HepG2 (cell line): Measurements from ENCODE around the gene SLC23A2. TPM values are rescaled to one million over a fixed set of nuclear protein-coding genes. Genes with fewer than 3 reads are reported as not detected.
"Not testable (repeated sequence)": the region's sequence is repeated elsewhere in the genome, so short reads cannot be mapped to it uniquely, and the experiment has no call there.

Experiments
- ATAC-seq: fragments of 200-7000 bp; cut with Tn5 transposase; 3 replicates; pipeline ENCODE4 v1.9.1; 2020; ENCODE audit warnings: mild to moderate bottlenecking, moderate library complexity
- BruUV-seq: library from RNA; stranded (reverse); fragments of 400-500 nt; replicated peaks from 2 replicates; lab custom pipeline; 2021; lab: Mats Ljungman, UMichigan
- CTCF ChIA-PET: fragments of 300-600 bp; formaldehyde crosslinking; extraction: SDS; loops from one replicate; lab custom pipeline; 2021; ENCODE audit warnings: low total read pairs, inconsistent platforms, low intra/inter-chr PET ratio; lab: Yijun Ruan, JAX
- POLR2A ChIA-PET: fragments of 350-600 bp; sonication (Branson Sonifier 250); formaldehyde crosslinking; loops from one replicate; lab custom pipeline; 2020; ENCODE audit warnings: antibody characterized with exemption, inconsistent platforms; lab: Yijun Ruan, JAX
- DNase-seq: peaks from one replicate; pipeline ENCODE4 v3.0.0-alpha.2; 2015; ENCODE audit warnings: low spot score
- FAIRE-seq: peaks from 3 replicates; lab custom pipeline; 2011; peaks lifted over from hg19 to GRCh38; lab: Jason Lieb, UNC
- H2AFZ ChIP-seq: one replicate; pipeline ENCODE4 v1.6.1; 2011; ENCODE audit warnings: low read length, inconsistent platforms
- H3K27ac ChIP-seq: fragments of 300-600 bp; 3 replicates; pipeline ENCODE4 v1.8.0; 2011; ENCODE audit warnings: mixed run types, mild to moderate bottlenecking, mixed read lengths, low read length, inconsistent platforms; ENCODE audit not compliant: insufficient read depth; ENCODE audit errors: extremely low read length
- H3K27me3 ChIP-seq, 2 experiments: fragments of 200-600 bp in 1 of 2; 2 replicates in 1 of 2; 3 replicates in 1 of 2; pipeline versions ENCODE4 v1.6.0 to v1.8.0; 2011; ENCODE audit warnings: low read length in 2 of 2, mild to moderate bottlenecking in 2 of 2, moderate library complexity in 2 of 2, inconsistent platforms in 1 of 2; ENCODE audit not compliant: insufficient read depth in 2 of 2, control insufficient read depth in 1 of 2
- H3K36me3 ChIP-seq, 2 experiments: fragments of 200-600 bp in 1 of 2; replicated peaks in 1 of 2; 2 replicates in 1 of 2; 3 replicates in 1 of 2; pipeline versions ENCODE4 v1.5.1 to v1.8.0; 2011; ENCODE audit warnings: low read length in 2 of 2, inconsistent platforms in 1 of 2; ENCODE audit not compliant: insufficient read depth in 2 of 2, control insufficient read depth in 1 of 2
- H3K4me1 ChIP-seq: 2 replicates; pipeline ENCODE4 v1.5.1; 2012; ENCODE audit warnings: low read length, inconsistent platforms; ENCODE audit not compliant: insufficient read depth
- H3K4me2 ChIP-seq: 2 replicates; pipeline ENCODE4 v1.6.0; 2011; ENCODE audit warnings: low read depth, low read length, inconsistent platforms
- H3K4me3 ChIP-seq, 3 experiments: fragments of 200-600 bp in 1 of 3; sonication (generic), shearing (Covaris generic) in 1 of 3; replicated peaks in 1 of 3; 2 replicates each; pipeline ENCODE4 v1.5.1; 2011 to 2016; ENCODE audit warnings: low read length in 3 of 3, inconsistent platforms in 2 of 3, low read depth in 2 of 3, mild to moderate bottlenecking in 2 of 3, control low read depth in 1 of 3, mixed read lengths in 1 of 3; ENCODE audit not compliant: insufficient read depth in 1 of 3
- H3K79me2 ChIP-seq: one replicate; pipeline ENCODE4 v1.6.1; 2011; ENCODE audit warnings: low read length, inconsistent platforms; ENCODE audit not compliant: insufficient read depth
- H3K9ac ChIP-seq: 2 replicates; pipeline ENCODE4 v1.6.0; 2011; ENCODE audit warnings: mild to moderate bottlenecking, low read depth, low read length, inconsistent platforms; ENCODE audit not compliant: insufficient read depth
- H3K9me3 ChIP-seq: 2 replicates; pipeline ENCODE4 v1.5.1; 2012; ENCODE audit warnings: mild to moderate bottlenecking, low read length
- H4K20me1 ChIP-seq: 2 replicates; pipeline ENCODE4 v1.6.0; 2011; ENCODE audit warnings: inconsistent platforms, mild to moderate bottlenecking, low read length, moderate library complexity; ENCODE audit not compliant: insufficient read depth
- ELK4 ChIP-seq: sonication (generic); formaldehyde crosslinking; IDR thresholded peaks from 2 replicates; pipeline ENCODE4 v1.9.0; 2021; ENCODE audit warnings: missing genetic modification reagents, borderline replicate concordance
- IRF9 ChIP-seq: sonication (generic); formaldehyde crosslinking; IDR thresholded peaks from 2 replicates; pipeline ENCODE4 v1.8.0; 2022; ENCODE audit warnings: missing genetic modification reagents, mild to moderate bottlenecking, borderline replicate concordance
- PITX1 ChIP-seq: sonication (generic); formaldehyde crosslinking; IDR thresholded peaks from 2 replicates; pipeline ENCODE4 v1.5.1; 2020; ENCODE audit warnings: mild to moderate bottlenecking, missing genetic modification reagents
- PRPF4 ChIP-seq: fragments of 200-400 bp; formaldehyde crosslinking; IDR thresholded peaks from 2 replicates; pipeline ENCODE4 v1.6.1; 2016; ENCODE audit warnings: low read length, low read depth; ENCODE audit not compliant: poor library complexity, severe bottlenecking
- RAD21 ChIP-seq: fragments of 450-650 bp; formaldehyde crosslinking; IDR thresholded peaks from 2 replicates; pipeline ENCODE4 v1.5.0; 2020; ENCODE audit warnings: mild to moderate bottlenecking
- SMAD1 ChIP-seq: sonication (generic); formaldehyde crosslinking; IDR thresholded peaks from 2 replicates; pipeline ENCODE4 v1.4.0; 2020; ENCODE audit warnings: missing genetic modification reagents, low read depth, mild to moderate bottlenecking, borderline replicate concordance
- STAG1 ChIP-seq: sonication (generic); formaldehyde crosslinking; IDR thresholded peaks from 2 replicates; pipeline ENCODE4 v1.4.0; 2020; ENCODE audit warnings: missing genetic modification reagents
- THRA ChIP-seq: sonication (generic); formaldehyde crosslinking; IDR thresholded peaks from 2 replicates; pipeline ENCODE4 v1.4.0; 2020; ENCODE audit warnings: missing genetic modification reagents, borderline replicate concordance
- ZMYM3 ChIP-seq: sonication (generic); formaldehyde crosslinking; IDR thresholded peaks from 2 replicates; pipeline ENCODE4 v1.5.1; 2020; ENCODE audit warnings: mild to moderate bottlenecking, missing genetic modification reagents
- ZNF354B ChIP-seq: sonication (generic); formaldehyde crosslinking; IDR thresholded peaks from 2 replicates; pipeline ENCODE4 v1.8.0; 2022; ENCODE audit warnings: mild to moderate bottlenecking, missing genetic modification reagents
- ZNF367 ChIP-seq: sonication (generic); formaldehyde crosslinking; IDR thresholded peaks from 2 replicates; pipeline ENCODE4 v1.4.0; 2020; ENCODE audit warnings: missing genetic modification reagents, borderline replicate concordance
- ZNF761 ChIP-seq: sonication (generic); formaldehyde crosslinking; conservative IDR thresholded peaks from 2 replicates; pipeline ENCODE4 v1.4.0; 2020; ENCODE audit warnings: mild to moderate bottlenecking, missing genetic modification reagents
- ZNF770 ChIP-seq: sonication (generic); formaldehyde crosslinking; IDR thresholded peaks from 2 replicates; pipeline ENCODE4 v1.5.0; 2020; ENCODE audit warnings: mild to moderate bottlenecking, missing genetic modification reagents
- WGBS: methylation state at CpG from one replicate; pipeline ENCODE4 v1.1.6; 2017; ENCODE audit warnings: low lambda C conversion rate; 5-methylcytosine and 5-hydroxymethylcytosine counted together
- in situ Hi-C: cut with HindIII; loops from 2 replicates; pipeline ENCODE4 v1.10.0; 2017; ENCODE audit warnings: low pct_unique_long_range_greater_than_20kb; ENCODE audit not compliant: extremely low pct_ligation_motif_present
- intact Hi-C: fragments of 100-400 bp; cut with micrococcal nuclease; formaldehyde crosslinking; loops from one replicate; pipeline ENCODE4 v1.10.0; 2022; ENCODE audit not compliant: unreplicated experiment
- polyA plus RNA-seq, 8 experiments: library from polyadenylated mRNA; depleted of rRNA in 3 of 8; stranded (reverse) in 7 of 8; unstranded in 1 of 8; fragments of >200 nt; fragmentation: Illumina TruSeq in 4 of 8; extraction: Trizol in 4 of 8; gene quantifications; 2 replicates each; pipeline versions ENCODE4 v1.2.1 to v1.2.3, GENCODE V29; 2011 to 2016; ENCODE audit warnings: low read depth in 4 of 8, missing spikeins in 1 of 8, mixed read lengths in 1 of 8; ENCODE audit not compliant: insufficient read depth in 1 of 8
- total RNA-seq, 5 experiments: library from RNA; depleted of rRNA; stranded (reverse); fragments of >200 nt; fragmentation: Illumina TruSeq; extraction: Trizol; gene quantifications; 2 replicates each; pipeline ENCODE4 v1.2.3, GENCODE V29; 2016; ENCODE audit warnings: low read depth in 1 of 5

The SLC23A2 gene
- total and polyA plus RNA-seq, 2 of the 13 experiments (the other 11 are each of a cell fraction or from before 2014, with no cell fraction given) = 42.2 to 51.2 TPM

- in situ Hi-C loops, H3K79me2 ChIP-seq, CTCF ChIA-PET, H3K36me3 ChIP-seq, H3K9ac ChIP-seq, intact Hi-C loops, H3K9me3 ChIP-seq, H2AFZ ChIP-seq, FAIRE-seq, H3K4me3 ChIP-seq, BruUV-seq, H3K27me3 ChIP-seq, DNase-seq, H3K4me2 ChIP-seq, H3K27ac ChIP-seq, H4K20me1 ChIP-seq, ATAC-seq: not testable (repeated sequence)
- WGBS = 87% methylated on average over 10 of the region's 10 CpGs
- POLR2A ChIA-PET = interaction anchor here (1.4 kb wide), 1 partner anchor 10 kb away, joined by 3 read pairs; no protein-coding TSS in a partner anchor
- 0 out of 2 replicates have a peak, but pooled peaks have one; percentile 9 for TF ChIP-seq THRA (CRISPR knock-in tag)
- peaks cover 62% of the 10 kb centered on the region for H3K4me1 ChIP-seq
These were observed 30.4 kb upstream of the SLC23A2 start for GRCh38 chr20:5031701-5032100.

- BruUV-seq = no TSS peak
- FAIRE-seq (no peak), DNase-seq (no peak), ATAC-seq (no peak)
- no peaks in the 10 kb centered on the region for H3K9me3 ChIP-seq
- H2AFZ ChIP-seq = no peak overlapping the region
- no peaks in the 10 kb centered on the region for H3K79me2 ChIP-seq
- POLR2A ChIA-PET = interaction anchor here (0.7 kb wide), 1 partner anchor 71 kb away, joined by 3 read pairs; no protein-coding TSS in a partner anchor
- CTCF ChIA-PET = no interaction called here
- WGBS = 86% methylated on average over 10 of the region's 10 CpGs
- H3K4me2 ChIP-seq = no peak overlapping the region
- H3K9ac ChIP-seq = no peak overlapping the region
- no peak overlapping the region for H3K4me3 ChIP-seq
- in situ Hi-C loops (no loop called here), intact Hi-C loops (no loop called here)
- peaks cover 68% of the 10 kb centered on the region for H3K4me1 ChIP-seq
- no peak overlapping the region for H3K27ac ChIP-seq
- no peaks in the 10 kb centered on the region for H3K36me3 ChIP-seq
- no peaks in the 10 kb centered on the region for H4K20me1 ChIP-seq
- no peaks in the 10 kb centered on the region for H3K27me3 ChIP-seq
- TF ChIP-seq ZMYM3 (CRISPR knock-in tag) (no peak), STAG1 (CRISPR knock-in tag) (no peak), ZNF761 (no peak), PITX1 (CRISPR knock-in tag) (no peak), RAD21 (CRISPR knock-in tag) (no peak), ZNF367 (CRISPR knock-in tag) (no peak), ELK4 (CRISPR knock-in tag) (no peak), ZNF354B (no peak), IRF9 (no peak), PRPF4 (no peak), SMAD1 (CRISPR knock-in tag) (no peak), ZNF770 (CRISPR knock-in tag) (peak; percentile 47; the same call in 1 of the 2 replicates)
These were observed 29.9 kb upstream of the SLC23A2 start for GRCh38 chr20:5031206-5031557.
